Heart left ventricle (tissue), 16 donors: ENCODE measurements around the gene CPNE5. TPM values are rescaled to one million over a fixed set of nuclear protein-coding genes. Genes with fewer than 3 reads are reported as not detected.
"Not testable (repeated sequence)": the region's sequence is repeated elsewhere in the genome, so short reads cannot be mapped to it uniquely, and the experiment has no call there.

Experiments
- ATAC-seq, 4 donors: fragments of 200-7000 bp; cut with Tn5 transposase; one replicate each; pipeline ENCODE4 v1.9.1; 2020 to 2022; ENCODE audit warnings: moderate library complexity in 4 of 4, mild to moderate bottlenecking in 3 of 4, moderate number of reproducible peaks in 1 of 4
- DNase-seq, 5 donors: peaks; one replicate each; pipeline ENCODE4 v3.0.0-alpha.2; 2020
- H3K27ac ChIP-seq, 12 donors: fragments of 200-600 bp; sonication (generic) in 4 of 12; one replicate each; pipeline versions ENCODE4 v1.5.0 to v1.8.0; 2016 to 2022; ENCODE audit warnings: mild to moderate bottlenecking in 2 of 12
- H3K27me3 ChIP-seq, 9 donors: fragments of 200-600 bp; sonication (generic) in 2 of 9; one replicate each; pipeline versions ENCODE4 v1.5.1 to v1.8.0; 2016 to 2022; ENCODE audit warnings: mild to moderate bottlenecking in 3 of 9
- H3K36me3 ChIP-seq, 9 donors: fragments of 200-600 bp; sonication (generic) in 2 of 9; one replicate each; pipeline versions ENCODE4 v1.5.0 to v1.8.0; 2018 to 2022; ENCODE audit warnings: mild to moderate bottlenecking in 2 of 9
- H3K4me1 ChIP-seq, 12 donors: fragments of 200-600 bp; sonication (generic) in 4 of 12; one replicate each; pipeline versions ENCODE4 v1.5.0 to v1.8.0; 2016 to 2022; ENCODE audit warnings: mild to moderate bottlenecking in 3 of 12
- H3K4me3 ChIP-seq, 12 donors: fragments of 200-600 bp; sonication (generic) in 4 of 12; one replicate each; pipeline versions ENCODE4 v1.5.0 to v1.8.0; 2017 to 2022; ENCODE audit warnings: mild to moderate bottlenecking in 9 of 12, moderate library complexity in 4 of 12
- H3K9me3 ChIP-seq, 12 donors: fragments of 200-600 bp; sonication (generic) in 4 of 12; one replicate each; pipeline versions ENCODE4 v1.5.0 to v1.8.0; 2016 to 2022; ENCODE audit warnings: mild to moderate bottlenecking in 1 of 12
- POLR2A ChIP-seq, 2 donors: fragments of 450-650 bp; IDR thresholded peaks; one replicate each; pipeline ENCODE4 v1.6.1; 2017; ENCODE audit warnings: antibody characterized with exemption in 2 of 2, mild to moderate bottlenecking in 2 of 2, moderate library complexity in 2 of 2
- whole genome bisulfite sequencing, 4 donors: extraction: QIAGEN DNeasy Blood & Tissue Kit in 2 of 4; methylation state at CpG; one replicate each; pipeline versions ENCODE4 v1.1.5 to v1.1.7; 2013 to 2018; 5-methylcytosine and 5-hydroxymethylcytosine counted together
- intact Hi-C, 10 donors: fragments of 100-400 bp; cut with DNase I; formaldehyde crosslinking; loops; one replicate each; pipeline versions ENCODE4 v1.11.1 to v1.14.2; 2022
- polyA plus RNA-seq, 2 donors: library from polyadenylated mRNA; stranded (reverse); fragments of 200-250 nt; gene quantifications; one replicate each; pipeline ENCODE4 v1.2.3, GENCODE V29; 2013
- total RNA-seq, 9 donors: library from RNA; depleted of rRNA in 2 of 9; stranded (reverse); fragments of >200 nt in 2 of 9; fragmentation: NEBNext Ultra II Directional in 3 of 9; extraction: Animal tissue kit (Norgen Biotek cat#: 25700) in 3 of 9; gene quantifications; one replicate each; pipeline versions ENCODE4 v1.1.0 to v1.2.4, GENCODE V29; 2016 to 2023
- TF ChIP-seq, protein P1 (sequence below), 12 donors: fragments of 200-600 bp; sonication (generic) in 4 of 12; IDR thresholded peaks; one replicate each; pipeline versions ENCODE4 v1.5.0 to v1.8.0; 2018 to 2022; ENCODE audit warnings: antibody characterized with exemption in 12 of 12, mild to moderate bottlenecking in 5 of 12
- donor health status: ischemic (EF 13 %, LVEDD 7.1; RV severe dilation, severe dysfunction).
- donor health status: healthy with polysubstance abuse.
- donor health status: DM: no; HTN: yes; CAD: no.
- donor health status: DM: no; HTN: no; CAD: no.
- donor health status: ischemic (EF 25% LVEDD 6.9; RV normal size, moderate dysfunction).
- donor health status: ischemic (EF 25% LVEDD 5.7; RV mildly dilated, moderate dysfunction).
- donor health status: healthy.
- donor health status: DM: yes; HTN: yes; CAD: no.
- donor health status: ischemic (EF 35%, LVEDD 5.7; RV mildly dilated, moderate dysfunction).
- donor health status: nonischemic (EF 11% LVEDD 7.7; RV severe dilation, severe dysfunction).
- donor health status: DM: yes; HTN: yes; CAD: no.
- donor health status: PGD.
- donor health status: ischemic (EF 29% LVEDD 5.4; RV normal size, mild dysfunction).
- donor health status: nonischemic (EF 23%, LVEDD 6.1; RV moderate dilation, normal function).

Gene CPNE5
- total and polyA plus RNA-seq, 11 donors: 4.0 to 111 (median 13.4) TPM

DNA sequence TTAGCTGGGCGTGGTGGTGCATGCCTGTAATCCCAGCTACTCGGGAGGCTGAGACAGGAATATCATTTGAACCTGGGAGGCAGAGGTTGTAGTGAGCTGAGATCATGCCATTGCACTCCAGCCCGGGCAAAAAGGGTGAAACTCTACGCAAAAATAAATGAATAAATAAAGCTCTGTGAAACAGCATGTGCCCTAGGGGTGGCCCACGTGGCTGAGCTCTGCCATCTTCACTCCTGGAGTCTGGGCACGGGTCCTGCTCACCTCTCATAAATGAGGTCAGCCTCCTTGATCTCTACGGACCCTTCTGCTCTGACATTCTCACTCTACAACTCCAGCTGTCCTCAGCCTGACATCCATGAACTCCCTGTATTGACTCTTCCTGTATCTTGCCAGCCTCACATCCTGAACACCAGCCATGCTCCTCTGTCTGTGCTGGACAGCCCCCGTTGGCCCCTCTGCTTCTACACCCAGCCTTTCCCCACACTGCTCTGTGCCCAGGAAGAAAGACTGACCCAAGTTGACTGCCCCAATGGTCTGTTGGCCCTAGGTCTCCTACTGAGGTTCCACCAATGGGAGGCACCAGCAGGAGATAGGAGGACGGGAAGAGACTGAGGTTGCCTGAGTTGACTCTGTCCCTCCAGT, 21.9 kb downstream of the CPNE5 start:
- no peaks in the 10 kb centered on the region for H3K9me3 ChIP-seq
- DNase-seq (peak in 1 of 5 donors; percentile 20), ATAC-seq (no peak)
- no peaks in the 10 kb centered on the region for H3K27me3 ChIP-seq
- H3K27ac ChIP-seq: no peak overlapping the region
- H3K36me3 ChIP-seq: peaks cover 0 to 2% (median 0%) of the 10 kb centered on the region in 9 donors
- no peak overlapping the region for H3K4me3 ChIP-seq
- TF ChIP-seq, protein P1, sequence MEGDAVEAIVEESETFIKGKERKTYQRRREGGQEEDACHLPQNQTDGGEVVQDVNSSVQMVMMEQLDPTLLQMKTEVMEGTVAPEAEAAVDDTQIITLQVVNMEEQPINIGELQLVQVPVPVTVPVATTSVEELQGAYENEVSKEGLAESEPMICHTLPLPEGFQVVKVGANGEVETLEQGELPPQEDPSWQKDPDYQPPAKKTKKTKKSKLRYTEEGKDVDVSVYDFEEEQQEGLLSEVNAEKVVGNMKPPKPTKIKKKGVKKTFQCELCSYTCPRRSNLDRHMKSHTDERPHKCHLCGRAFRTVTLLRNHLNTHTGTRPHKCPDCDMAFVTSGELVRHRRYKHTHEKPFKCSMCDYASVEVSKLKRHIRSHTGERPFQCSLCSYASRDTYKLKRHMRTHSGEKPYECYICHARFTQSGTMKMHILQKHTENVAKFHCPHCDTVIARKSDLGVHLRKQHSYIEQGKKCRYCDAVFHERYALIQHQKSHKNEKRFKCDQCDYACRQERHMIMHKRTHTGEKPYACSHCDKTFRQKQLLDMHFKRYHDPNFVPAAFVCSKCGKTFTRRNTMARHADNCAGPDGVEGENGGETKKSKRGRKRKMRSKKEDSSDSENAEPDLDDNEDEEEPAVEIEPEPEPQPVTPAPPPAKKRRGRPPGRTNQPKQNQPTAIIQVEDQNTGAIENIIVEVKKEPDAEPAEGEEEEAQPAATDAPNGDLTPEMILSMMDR (IDR thresholded peaks at IDR 0.05): no peak
- TF ChIP-seq POLR2A (IDR thresholded peaks at IDR 0.05): no peak
- whole genome bisulfite sequencing, 4 donors: 90 to 95% (median 92%) methylated on average over 9 of the region's 9 CpGs
- H3K4me1 ChIP-seq: peaks cover 0 to 20% (median 9%) of the 10 kb centered on the region in 12 donors
- intact Hi-C loops: no loop called here

DNA sequence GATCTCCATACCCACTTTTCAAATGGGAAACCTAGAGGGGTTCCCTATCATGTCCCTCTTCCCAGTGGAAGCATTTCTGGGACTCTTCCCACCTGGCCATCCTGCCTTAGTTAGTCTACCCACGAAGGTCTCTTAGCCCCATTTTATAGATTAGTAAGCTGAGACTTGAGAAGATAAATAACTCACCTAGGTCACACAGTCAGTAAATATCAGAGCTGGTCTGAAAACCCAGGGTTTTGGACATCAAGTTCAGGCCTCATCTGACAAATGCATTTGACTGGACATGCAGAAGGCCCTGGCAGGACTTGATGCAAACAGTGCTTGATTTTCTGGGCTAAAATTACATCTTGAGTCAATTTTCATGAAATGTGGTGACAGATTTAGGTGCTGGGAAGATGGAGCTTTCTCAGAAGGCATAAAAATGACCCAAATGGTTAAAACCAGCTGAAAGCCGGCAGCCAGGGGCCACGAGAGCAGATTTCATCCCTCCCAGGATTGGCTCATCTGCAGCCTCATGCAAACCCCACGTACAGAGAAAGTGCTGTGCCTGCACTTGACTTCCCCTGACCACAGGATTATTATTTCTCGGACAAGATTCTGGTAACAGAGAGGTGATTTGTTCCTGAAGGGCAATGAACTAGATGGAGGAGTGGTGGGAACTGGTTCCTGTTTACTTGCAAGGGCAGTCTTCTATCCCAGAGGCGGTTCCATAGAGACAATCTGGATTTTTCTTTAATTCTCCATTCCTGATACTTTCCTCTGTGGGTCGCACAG, 23.1 kb downstream of the CPNE5 start:
- peak in 1 of 5 donors; percentile 3 for DNase-seq
- Histone ChIP-seq H3K27ac (no peak overlapping the region), H3K36me3 (peaks cover 0 to 2% (median 0%) of the 10 kb centered on the region in 9 donors), H3K4me3 (no peak overlapping the region), H3K27me3 (no peaks in the 10 kb centered on the region), H3K9me3 (no peaks in the 10 kb centered on the region), H3K4me1 (peaks cover 0 to 8% (median 3%) of the 10 kb centered on the region in 12 donors)
- intact Hi-C loops: no loop called here
- ATAC-seq: no peak
- WGBS, 4 donors: 85 to 92% (median 89%) methylated on average over 7 of the region's 7 CpGs
- TF ChIP-seq, protein P1 (IDR thresholded peaks at IDR 0.05): no peak
- TF ChIP-seq POLR2A (IDR thresholded peaks at IDR 0.05): no peak

DNA sequence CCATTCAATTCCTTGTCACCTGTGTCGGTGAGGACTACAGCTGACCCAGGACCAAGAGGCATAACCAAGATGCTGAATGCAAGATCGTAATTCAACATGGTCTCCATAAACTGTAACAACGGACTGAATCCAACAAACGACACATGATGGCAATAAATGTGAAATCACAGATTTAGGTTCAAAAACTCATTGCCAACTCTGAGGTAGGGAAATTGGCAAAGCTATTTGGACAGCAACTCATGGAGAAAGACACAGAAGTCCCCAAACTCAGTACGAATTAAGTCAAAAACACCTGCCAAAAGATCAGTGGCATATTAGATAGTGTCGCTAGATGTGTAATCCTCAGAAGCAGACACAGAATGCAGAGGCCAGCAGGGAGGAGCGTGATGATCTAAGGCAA, 25.0 kb downstream of the CPNE5 start:
- no peaks in the 10 kb centered on the region for H3K9me3 ChIP-seq
- no peak for DNase-seq
- peaks cover 0 to 10% (median 0%) of the 10 kb centered on the region in 12 donors for H3K4me1 ChIP-seq
- H3K27ac ChIP-seq: no peak overlapping the region
- 94 to 96% (median 95%) methylated on average over 7 of the region's 7 CpGs for WGBS, 4 donors
- no peak overlapping the region for H3K4me3 ChIP-seq
- H3K27me3 ChIP-seq: no peaks in the 10 kb centered on the region
- peaks cover 0 to 2% (median 0%) of the 10 kb centered on the region in 9 donors for H3K36me3 ChIP-seq
- TF ChIP-seq, protein P1 (IDR thresholded peaks at IDR 0.05): no peak
- TF ChIP-seq POLR2A (IDR thresholded peaks at IDR 0.05): no peak
- intact Hi-C loops: no loop called here
- ATAC-seq: no peak

DNA sequence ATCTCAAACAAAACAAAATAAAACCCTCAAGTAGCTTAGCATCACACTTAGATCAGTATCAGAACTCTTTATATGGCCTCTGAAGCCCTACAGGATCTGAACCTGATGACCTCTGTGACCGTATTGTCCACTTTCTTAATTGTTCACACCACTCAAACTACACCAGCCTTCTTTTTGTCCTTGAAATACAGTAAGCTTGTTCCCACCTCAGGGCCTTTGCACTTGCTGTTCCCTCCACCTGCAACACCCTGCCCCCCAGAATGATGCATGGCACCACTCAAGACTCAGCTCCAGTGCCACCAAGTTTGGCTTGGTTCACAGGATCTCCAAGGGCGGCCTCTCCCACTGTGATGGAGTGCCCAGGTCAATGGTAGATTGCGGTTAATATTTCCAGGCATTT, 25.7 kb downstream of the CPNE5 start:
- ATAC-seq (no peak), DNase-seq (no peak)
- intact Hi-C loops: no loop called here
- 65 to 81% (median 73%) methylated on average over 3 of the region's 3 CpGs for WGBS, 4 donors
- Histone ChIP-seq H3K27ac (no peak overlapping the region), H3K9me3 (no peaks in the 10 kb centered on the region), H3K4me3 (no peak overlapping the region), H3K36me3 (peaks cover 0 to 2% (median 0%) of the 10 kb centered on the region in 9 donors), H3K4me1 (peaks cover 0 to 10% (median 0%) of the 10 kb centered on the region in 12 donors), H3K27me3 (no peaks in the 10 kb centered on the region)
- TF ChIP-seq, protein P1 (IDR thresholded peaks at IDR 0.05): no peak
- no peak for TF ChIP-seq POLR2A (IDR thresholded peaks at IDR 0.05)

DNA sequence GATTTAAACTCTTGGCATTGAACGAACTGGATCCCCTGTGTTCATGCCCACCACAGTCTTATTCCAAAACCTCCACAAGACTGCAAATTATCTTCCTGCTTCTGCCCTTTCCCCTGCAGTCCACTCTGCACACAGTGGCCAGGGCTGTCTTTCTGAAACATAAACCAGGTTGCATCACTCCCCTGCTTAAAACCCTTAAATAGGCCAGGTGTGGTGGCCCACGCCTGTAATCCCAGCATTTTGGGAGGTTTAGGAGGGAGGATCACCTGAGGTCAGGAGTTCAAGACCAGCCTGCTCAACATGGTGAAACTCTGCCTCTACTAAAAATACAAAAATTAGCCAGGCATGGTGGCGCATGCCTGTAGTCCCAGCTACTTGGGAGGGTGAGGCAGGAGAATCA, 26.2 kb downstream of the CPNE5 start:
- H3K27ac ChIP-seq, H3K4me1 ChIP-seq, DNase-seq, intact Hi-C loops, H3K9me3 ChIP-seq, ATAC-seq, H3K27me3 ChIP-seq, H3K36me3 ChIP-seq, H3K4me3 ChIP-seq: not testable (repeated sequence)
- WGBS, 4 donors: 93 to 96% (median 94%) methylated on average over 3 of the region's 3 CpGs
